Adrenal gland (tissue), 12 donors: Measurements from ENCODE around the gene PDS5A. TPM values are rescaled to one million over a fixed set of nuclear protein-coding genes. Genes with fewer than 3 reads are reported as not detected.
"Not testable (repeated sequence)": the region's sequence is repeated elsewhere in the genome, so short reads cannot be mapped to it uniquely, and the experiment has no call there.

Source experiments
- DNase-seq, 7 donors: peaks; one replicate each; pipeline ENCODE4 v3.0.0-alpha.2; 2019 to 2020
- H3K27ac ChIP-seq, 5 donors: fragments of 200-600 bp; sonication (generic) in 4 of 5; 1 replicate in 3 of 5; 2 replicates in 2 of 5; pipeline versions ENCODE4 v1.5.1 to v1.8.0; 2016 to 2020; ENCODE audit warnings: mild to moderate bottlenecking in 1 of 5
- H3K27me3 ChIP-seq: fragments of 200-600 bp; 2 replicates; pipeline ENCODE4 v1.8.0; 2021
- H3K36me3 ChIP-seq, 2 donors: fragments of 200-600 bp; replicated peaks in 1 of 2; 1 replicate in 1 of 2; 2 replicates in 1 of 2; pipeline versions ENCODE4 v1.5.1 to v1.8.0; 2018 to 2022
- H3K4me1 ChIP-seq, 2 donors: fragments of 200-600 bp; replicated peaks in 1 of 2; 1 replicate in 1 of 2; 2 replicates in 1 of 2; pipeline versions ENCODE4 v1.5.1 to v1.8.0; 2018 to 2021
- H3K4me3 ChIP-seq, 4 donors: fragments of 200-600 bp; sonication (generic) in 3 of 4; one replicate each; pipeline ENCODE4 v1.5.1; 2016 to 2018
- H3K9me3 ChIP-seq, 3 donors: fragments of 200-600 bp; sonication (generic) in 1 of 3; replicated peaks in 1 of 3; 1 replicate in 2 of 3; 2 replicates in 1 of 3; pipeline versions ENCODE4 v1.5.1 to v1.8.0; 2016 to 2021
- POLR2A ChIP-seq, 2 donors: fragments of 450-650 bp; IDR thresholded peaks; one replicate each; pipeline ENCODE4 v1.6.1; 2017; ENCODE audit warnings: antibody characterized with exemption in 2 of 2, mild to moderate bottlenecking in 2 of 2, moderate library complexity in 1 of 2
- WGBS, 4 donors: extraction: QIAGEN DNeasy Blood & Tissue Kit in 2 of 4; methylation state at CpG; one replicate each; pipeline versions ENCODE4 v1.1.5 to v1.1.7; 2013 to 2017; 5-methylcytosine and 5-hydroxymethylcytosine counted together
- intact Hi-C, 2 donors: fragments of 100-400 bp; cut with DNase I; formaldehyde crosslinking; loops; one replicate each; pipeline versions ENCODE4 v1.14.1 to v1.15.0; 2022 to 2023
- polyA plus RNA-seq, 3 donors: library from polyadenylated mRNA; stranded (reverse); fragments of 200-250 nt in 2 of 3; fragments of 350-450 nt in 1 of 3; fragmentation: Illumina TruSeq in 1 of 3; extraction: RNeasy Lipid Tissue Mini Kit (QIAGEN cat#74804) in 1 of 3; gene quantifications; one replicate each; pipeline ENCODE4 v1.2.3, GENCODE V29; 2013 to 2014
- total RNA-seq, 9 donors: library from RNA; depleted of rRNA in 4 of 9; stranded (reverse); fragments of >200 nt in 4 of 9; fragments of 120-200 nt in 1 of 9; fragmentation: NEBNext Ultra II Directional in 1 of 9; extraction: Animal tissue kit (Norgen Biotek cat#: 25700) in 1 of 9; gene quantifications; one replicate each; pipeline versions ENCODE4 v1.1.0 to v1.2.4, GENCODE V29; 2013 to 2023
- TF ChIP-seq, protein P1 (sequence below), 6 experiments: fragments of 450-650 bp in 4 of 6; fragments of 200-600 bp in 2 of 6; sonication (generic) in 1 of 6; IDR thresholded peaks; 1 replicate in 5 of 6; 2 replicates in 1 of 6; pipeline versions ENCODE4 v1.5.1 to v1.8.0; 2016 to 2021; ENCODE audit warnings: antibody characterized with exemption in 6 of 6, mild to moderate bottlenecking in 2 of 6, moderate library complexity in 1 of 6
- donor health status: healthy with polysubstance abuse.
- donor health status: Bipolar disorder and iron deficiency.
- donor health status: DM: yes; HTN: yes; CAD: no.
- donor health status: DM: no; HTN: no; CAD: no.
- donor health status: DM: no; HTN: no; CAD: no.
- donor health status: DM: yes; HTN: yes; CAD: no.

The PDS5A gene
- total and polyA plus RNA-seq, 12 donors = 16.2 to 63.2 (median 45.5) TPM

- Histone ChIP-seq H3K4me3 (no peak overlapping the region), H3K27ac (no peak overlapping the region), H3K9me3 (no peaks in the 10 kb centered on the region), H3K36me3 (no peaks in the 10 kb centered on the region), H3K4me1 (no peaks in the 10 kb centered on the region), H3K27me3 (no peaks in the 10 kb centered on the region)
- DNase-seq = no peak
- intact Hi-C loops = no loop called here
- TF ChIP-seq POLR2A (IDR thresholded peaks at IDR 0.05) = no peak
- TF ChIP-seq, protein P1, sequence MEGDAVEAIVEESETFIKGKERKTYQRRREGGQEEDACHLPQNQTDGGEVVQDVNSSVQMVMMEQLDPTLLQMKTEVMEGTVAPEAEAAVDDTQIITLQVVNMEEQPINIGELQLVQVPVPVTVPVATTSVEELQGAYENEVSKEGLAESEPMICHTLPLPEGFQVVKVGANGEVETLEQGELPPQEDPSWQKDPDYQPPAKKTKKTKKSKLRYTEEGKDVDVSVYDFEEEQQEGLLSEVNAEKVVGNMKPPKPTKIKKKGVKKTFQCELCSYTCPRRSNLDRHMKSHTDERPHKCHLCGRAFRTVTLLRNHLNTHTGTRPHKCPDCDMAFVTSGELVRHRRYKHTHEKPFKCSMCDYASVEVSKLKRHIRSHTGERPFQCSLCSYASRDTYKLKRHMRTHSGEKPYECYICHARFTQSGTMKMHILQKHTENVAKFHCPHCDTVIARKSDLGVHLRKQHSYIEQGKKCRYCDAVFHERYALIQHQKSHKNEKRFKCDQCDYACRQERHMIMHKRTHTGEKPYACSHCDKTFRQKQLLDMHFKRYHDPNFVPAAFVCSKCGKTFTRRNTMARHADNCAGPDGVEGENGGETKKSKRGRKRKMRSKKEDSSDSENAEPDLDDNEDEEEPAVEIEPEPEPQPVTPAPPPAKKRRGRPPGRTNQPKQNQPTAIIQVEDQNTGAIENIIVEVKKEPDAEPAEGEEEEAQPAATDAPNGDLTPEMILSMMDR (IDR thresholded peaks at IDR 0.05) = no peak
- 75 to 88% (median 83%) methylated on average over 8 of the region's 8 CpGs for WGBS, 4 donors
Measured at GRCh38 chr4:39998659-39999345, 21.1 kb upstream of the PDS5A start.

- no peak overlapping the region for H3K4me3 ChIP-seq
- H3K27me3 ChIP-seq = no peaks in the 10 kb centered on the region
- no peak overlapping the region for H3K27ac ChIP-seq
- H3K9me3 ChIP-seq = no peaks in the 10 kb centered on the region
- no peak for DNase-seq
- no peaks in the 10 kb centered on the region for H3K4me1 ChIP-seq
- H3K36me3 ChIP-seq = no peaks in the 10 kb centered on the region
- intact Hi-C loops = no loop called here
- TF ChIP-seq POLR2A (IDR thresholded peaks at IDR 0.05) = no peak
- TF ChIP-seq, protein P1 (IDR thresholded peaks at IDR 0.05) = no peak
- WGBS, 4 donors = 86 to 92% (median 88%) methylated on average over 8 of the region's 8 CpGs
Measured at GRCh38 chr4:39996811-39997210, 19.1 kb upstream of the PDS5A start.

- intact Hi-C loops = no loop called here
- Histone ChIP-seq H3K9me3 (no peaks in the 10 kb centered on the region), H3K36me3 (no peaks in the 10 kb centered on the region), H3K4me3 (no peak overlapping the region), H3K4me1 (no peaks in the 10 kb centered on the region), H3K27ac (no peak overlapping the region), H3K27me3 (no peaks in the 10 kb centered on the region)
- TF ChIP-seq, protein P1 (IDR thresholded peaks at IDR 0.05) = no peak
- no peak for TF ChIP-seq POLR2A (IDR thresholded peaks at IDR 0.05)
- WGBS, 4 donors = 54 to 67% (median 63%) methylated on average over 1 of the region's 1 CpG
- DNase-seq = no peak
Measured at GRCh38 chr4:39994406-39994805, 16.7 kb upstream of the PDS5A start.

DNA sequence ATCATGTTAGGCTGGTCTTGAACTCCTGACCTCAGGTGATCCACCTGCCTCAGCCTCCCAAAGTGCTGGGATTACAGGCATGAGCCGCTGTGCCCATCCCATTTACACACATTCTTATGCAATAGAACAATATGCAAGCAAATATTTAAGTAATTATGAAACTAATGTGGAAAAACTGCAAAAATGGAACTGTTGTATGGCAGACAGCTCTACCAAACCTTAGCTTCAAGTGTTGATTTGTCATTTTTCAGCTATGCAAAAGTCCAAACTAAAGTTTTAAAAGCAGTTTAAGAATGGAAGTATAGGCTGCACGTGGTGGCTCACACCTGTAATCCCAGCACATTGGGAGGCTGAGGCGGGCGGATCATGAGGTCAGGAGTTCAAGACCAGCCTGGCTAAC lies 11.7 kb upstream of the PDS5A start:
- DNase-seq, H3K4me3 ChIP-seq, H3K9me3 ChIP-seq, H3K27me3 ChIP-seq, H3K4me1 ChIP-seq, H3K36me3 ChIP-seq, H3K27ac ChIP-seq, intact Hi-C loops: not testable (repeated sequence)
- WGBS, 4 donors = 81 to 91% (median 86%) methylated on average over 4 of the region's 4 CpGs

GRCh38 chr4:39987485-39987884 lies 9.8 kb upstream of the PDS5A start:
- intact Hi-C loops = no loop called here
- 71 to 80% (median 78%) methylated on average over 5 of the region's 5 CpGs for WGBS, 4 donors
- H3K27me3 ChIP-seq = no peaks in the 10 kb centered on the region
- no peak for DNase-seq
- H3K4me1 ChIP-seq = no peaks in the 10 kb centered on the region
- H3K27ac ChIP-seq = no peak overlapping the region
- TF ChIP-seq, protein P1 (IDR thresholded peaks at IDR 0.05) = no peak
- TF ChIP-seq POLR2A (IDR thresholded peaks at IDR 0.05) = no peak
- H3K36me3 ChIP-seq = no peaks in the 10 kb centered on the region
- no peak overlapping the region for H3K4me3 ChIP-seq
- H3K9me3 ChIP-seq = no peaks in the 10 kb centered on the region
